IPS-18a (cell line): ENCODE results near the gene OPCML.

Experiments used
- H3K27ac ChIP-seq: one replicate; pipeline ENCODE4 v1.5.1; 2013; ENCODE audit warnings: low read length
- H3K27me3 ChIP-seq: one replicate; pipeline ENCODE4 v1.6.1; 2013; ENCODE audit warnings: mild to moderate bottlenecking, low read length; ENCODE audit not compliant: control insufficient read depth, insufficient read depth
- H3K36me3 ChIP-seq: one replicate; pipeline ENCODE4 v1.6.1; 2013; ENCODE audit warnings: low read depth, low read length; ENCODE audit not compliant: control insufficient read depth
- H3K4me1 ChIP-seq: one replicate; pipeline ENCODE4 v1.6.1; 2013; ENCODE audit warnings: low read depth, low read length; ENCODE audit not compliant: control insufficient read depth
- H3K4me3 ChIP-seq: one replicate; pipeline ENCODE4 v1.5.1; 2013; ENCODE audit warnings: low read length
- H3K9ac ChIP-seq: one replicate; pipeline ENCODE4 v1.6.1; 2013; ENCODE audit warnings: mild to moderate bottlenecking, low read length, moderate library complexity
- H3K9me3 ChIP-seq: one replicate; pipeline ENCODE4 v1.6.1; 2013; ENCODE audit warnings: low read depth, low read length; ENCODE audit not compliant: control insufficient read depth

Gene OPCML

GRCh38 chr11:132980670-132981069 is 551.6 kb downstream of the OPCML start:
- H3K27ac ChIP-seq, result no peak overlapping the region
- H3K4me1 ChIP-seq, result peaks cover 14% of the 10 kb centered on the region
- H3K27me3 ChIP-seq, result peaks cover 2% of the 10 kb centered on the region
- H3K36me3 ChIP-seq, result no peaks in the 10 kb centered on the region
- H3K9ac ChIP-seq, result no peak overlapping the region
- H3K9me3 ChIP-seq, result no peaks in the 10 kb centered on the region
- no peak overlapping the region for H3K4me3 ChIP-seq

- Histone ChIP-seq H3K4me1 (peaks cover 7% of the 10 kb centered on the region), H3K36me3 (no peaks in the 10 kb centered on the region), H3K27ac (no peak overlapping the region), H3K4me3 (no peak overlapping the region), H3K27me3 (no peaks in the 10 kb centered on the region), H3K9ac (no peak overlapping the region), H3K9me3 (no peaks in the 10 kb centered on the region)
Observed at GRCh38 chr11:132977746-132978145, 554.6 kb downstream of the OPCML start.

- Histone ChIP-seq H3K4me1 (peaks cover 3% of the 10 kb centered on the region), H3K27me3 (no peaks in the 10 kb centered on the region), H3K27ac (no peak overlapping the region), H3K36me3 (no peaks in the 10 kb centered on the region), H3K4me3 (no peak overlapping the region), H3K9ac (no peak overlapping the region), H3K9me3 (no peaks in the 10 kb centered on the region)
Observed at GRCh38 chr11:132977241-132977640, 555.1 kb downstream of the OPCML start.

GRCh38 chr11:132976115-132976514 is 556.2 kb downstream of the OPCML start:
- H3K9me3 ChIP-seq, result no peaks in the 10 kb centered on the region
- H3K9ac ChIP-seq, result no peak overlapping the region
- no peaks in the 10 kb centered on the region for H3K27me3 ChIP-seq
- no peak overlapping the region for H3K27ac ChIP-seq
- H3K4me3 ChIP-seq, result no peak overlapping the region
- no peaks in the 10 kb centered on the region for H3K36me3 ChIP-seq
- peaks cover 3% of the 10 kb centered on the region for H3K4me1 ChIP-seq

- no peaks in the 10 kb centered on the region for H3K27me3 ChIP-seq
- peaks cover 3% of the 10 kb centered on the region for H3K4me1 ChIP-seq
- H3K36me3 ChIP-seq, result no peaks in the 10 kb centered on the region
- H3K9ac ChIP-seq, result no peak overlapping the region
- H3K9me3 ChIP-seq, result no peaks in the 10 kb centered on the region
- H3K27ac ChIP-seq, result no peak overlapping the region
- no peak overlapping the region for H3K4me3 ChIP-seq
Observed at GRCh38 chr11:132973686-132974085, 558.6 kb downstream of the OPCML start.

- Histone ChIP-seq H3K4me3 (no peak overlapping the region), H3K9me3 (no peaks in the 10 kb centered on the region), H3K9ac (no peak overlapping the region), H3K27me3 (no peaks in the 10 kb centered on the region), H3K27ac (no peak overlapping the region), H3K36me3 (no peaks in the 10 kb centered on the region), H3K4me1 (peaks cover 3% of the 10 kb centered on the region)
Observed at GRCh38 chr11:132972565-132972964, 559.7 kb downstream of the OPCML start.

GRCh38 chr11:132971351-132971750 is 561.0 kb downstream of the OPCML start:
- Histone ChIP-seq H3K4me3 (no peak overlapping the region), H3K9me3 (no peaks in the 10 kb centered on the region), H3K4me1 (no peaks in the 10 kb centered on the region), H3K36me3 (no peaks in the 10 kb centered on the region), H3K27ac (no peak overlapping the region), H3K9ac (no peak overlapping the region), H3K27me3 (no peaks in the 10 kb centered on the region)

GRCh38 chr11:132969892-132970291 is 562.4 kb downstream of the OPCML start:
- Histone ChIP-seq H3K9ac (no peak overlapping the region), H3K4me3 (no peak overlapping the region), H3K9me3 (no peaks in the 10 kb centered on the region), H3K27ac (no peak overlapping the region), H3K27me3 (no peaks in the 10 kb centered on the region), H3K36me3 (no peaks in the 10 kb centered on the region), H3K4me1 (no peaks in the 10 kb centered on the region)

- H3K9me3 ChIP-seq, result no peaks in the 10 kb centered on the region
- H3K9ac ChIP-seq, result no peak overlapping the region
- H3K27ac ChIP-seq, result no peak overlapping the region
- H3K4me1 ChIP-seq, result peaks cover 4% of the 10 kb centered on the region
- H3K36me3 ChIP-seq, result no peaks in the 10 kb centered on the region
- no peaks in the 10 kb centered on the region for H3K27me3 ChIP-seq
- H3K4me3 ChIP-seq, result no peak overlapping the region
Observed at GRCh38 chr11:132962041-132962440, 570.3 kb downstream of the OPCML start.

GRCh38 chr11:132961453-132961852 is 570.8 kb downstream of the OPCML start:
- no peak overlapping the region for H3K4me3 ChIP-seq
- H3K9ac ChIP-seq, result no peak overlapping the region
- H3K4me1 ChIP-seq, result peaks cover 4% of the 10 kb centered on the region

GRCh38 chr11:132960273-132961078 is 571.8 kb downstream of the OPCML start:
- H3K4me1 ChIP-seq, result peaks cover 4% of the 10 kb centered on the region
- H3K9me3 ChIP-seq, result no peaks in the 10 kb centered on the region
- no peaks in the 10 kb centered on the region for H3K27me3 ChIP-seq
- H3K9ac ChIP-seq, result no peak overlapping the region
- no peaks in the 10 kb centered on the region for H3K36me3 ChIP-seq
- no peak overlapping the region for H3K4me3 ChIP-seq
- H3K27ac ChIP-seq, result no peak overlapping the region

More at GRCh38 chr11:132961453-132961852, 570.8 kb downstream of the OPCML start:
- Histone ChIP-seq H3K9me3 (no peaks in the 10 kb centered on the region), H3K36me3 (no peaks in the 10 kb centered on the region), H3K27me3 (no peaks in the 10 kb centered on the region), H3K27ac (no peak overlapping the region)

GRCh38 chr11:132959693-132960092 is 572.6 kb downstream of the OPCML start:
- no peak overlapping the region for H3K4me3 ChIP-seq
- no peaks in the 10 kb centered on the region for H3K36me3 ChIP-seq
- no peaks in the 10 kb centered on the region for H3K9me3 ChIP-seq
- no peaks in the 10 kb centered on the region for H3K27me3 ChIP-seq
- no peak overlapping the region for H3K27ac ChIP-seq
- peaks cover 4% of the 10 kb centered on the region for H3K4me1 ChIP-seq
- H3K9ac ChIP-seq, result no peak overlapping the region
